Stimulated activated effector memory CD8-positive, alpha-beta T cell treated with anti-CD3 and anti-CD28 coated beads, Interleukin-12 subunit alpha, Interleukin-12 subunit beta, amount 100 ng/mL, for 72 hours (primary cell): ENCODE measurements around the gene CHD2.
A peak's percentile ranks its signal among the peaks of the same experiment; 100 is the strongest.

Experiments
- ATAC-seq: fragments of 150-1000 bp; cut with Tn5 transposase; 2 replicates; pipeline ENCODE4 v1.10.0; 2021
- DNase-seq, 2 donors: peaks; one replicate each; pipeline ENCODE4 v3.0.0; 2021 to 2022; ENCODE audit warnings: low spot score in 2 of 2
- H3K27ac Mint-ChIP-seq: one replicate; pipeline ENCODE4 v1.8.0; 2022; ENCODE audit warnings: mild to moderate bottlenecking, mixed read lengths
- H3K36me3 Mint-ChIP-seq: one replicate; pipeline ENCODE4 v1.8.0; 2022; ENCODE audit warnings: mild to moderate bottlenecking, mixed read lengths
- H3K4me1 Mint-ChIP-seq: one replicate; pipeline ENCODE4 v1.8.0; 2022; ENCODE audit warnings: mixed read lengths
- H3K4me3 Mint-ChIP-seq: one replicate; pipeline ENCODE4 v1.8.0; 2022; ENCODE audit warnings: mild to moderate bottlenecking, mixed read lengths
- H3K9me3 Mint-ChIP-seq: one replicate; pipeline ENCODE4 v1.8.0; 2022; ENCODE audit warnings: mixed read lengths

Gene CHD2

DNA sequence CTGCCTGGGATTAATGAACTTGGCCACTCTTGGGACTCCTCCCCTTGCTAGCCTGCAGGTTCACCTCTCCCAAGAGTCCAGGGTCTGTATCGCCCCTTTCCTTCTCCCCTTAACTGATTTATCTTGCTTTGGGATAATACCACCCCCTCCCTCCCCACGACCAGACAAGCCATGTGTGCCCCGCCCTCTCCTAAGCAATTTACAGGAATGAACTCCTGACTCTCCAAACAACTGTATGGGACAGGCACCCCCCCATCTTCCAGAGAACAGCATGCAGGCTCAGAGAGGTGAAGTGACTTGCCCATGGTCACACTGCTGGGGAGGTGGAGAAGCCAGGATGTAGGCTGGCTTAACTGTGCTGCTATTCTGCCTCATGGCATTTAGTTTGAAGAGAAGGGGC is 142.1 kb downstream of the CHD2 start:
- Mint-ChIP-seq H3K4me1 (peaks cover 12% of the 10 kb centered on the region), H3K27ac (no peak overlapping the region), H3K9me3 (peaks cover 4% of the 10 kb centered on the region), H3K36me3 (no peaks in the 10 kb centered on the region), H3K4me3 (no peak overlapping the region)
- no peak for ATAC-seq
- no peak for DNase-seq

- peaks cover 4% of the 10 kb centered on the region for H3K9me3 Mint-ChIP-seq
- DNase-seq = no peak
- H3K27ac Mint-ChIP-seq = no peak overlapping the region
- no peak for ATAC-seq
- H3K36me3 Mint-ChIP-seq = no peaks in the 10 kb centered on the region
- peaks cover 18% of the 10 kb centered on the region for H3K4me1 Mint-ChIP-seq
- H3K4me3 Mint-ChIP-seq = no peak overlapping the region
Measured at GRCh38 chr15:93042691-93043378, 142.7 kb downstream of the CHD2 start.

- ATAC-seq = no peak
- H3K27ac Mint-ChIP-seq = no peak overlapping the region
- DNase-seq = no peak
- no peaks in the 10 kb centered on the region for H3K36me3 Mint-ChIP-seq
- H3K9me3 Mint-ChIP-seq = peaks cover 4% of the 10 kb centered on the region
- no peak overlapping the region for H3K4me3 Mint-ChIP-seq
- H3K4me1 Mint-ChIP-seq = peaks cover 25% of the 10 kb centered on the region
Measured at GRCh38 chr15:93043621-93044300, 143.6 kb downstream of the CHD2 start.

- Mint-ChIP-seq H3K4me1 (peaks cover 33% of the 10 kb centered on the region), H3K27ac (no peak overlapping the region), H3K36me3 (no peaks in the 10 kb centered on the region), H3K4me3 (no peak overlapping the region), H3K9me3 (peaks cover 4% of the 10 kb centered on the region)
- no peak for ATAC-seq
- no peak for DNase-seq
Measured at GRCh38 chr15:93044301-93045190, 144.4 kb downstream of the CHD2 start.

DNA sequence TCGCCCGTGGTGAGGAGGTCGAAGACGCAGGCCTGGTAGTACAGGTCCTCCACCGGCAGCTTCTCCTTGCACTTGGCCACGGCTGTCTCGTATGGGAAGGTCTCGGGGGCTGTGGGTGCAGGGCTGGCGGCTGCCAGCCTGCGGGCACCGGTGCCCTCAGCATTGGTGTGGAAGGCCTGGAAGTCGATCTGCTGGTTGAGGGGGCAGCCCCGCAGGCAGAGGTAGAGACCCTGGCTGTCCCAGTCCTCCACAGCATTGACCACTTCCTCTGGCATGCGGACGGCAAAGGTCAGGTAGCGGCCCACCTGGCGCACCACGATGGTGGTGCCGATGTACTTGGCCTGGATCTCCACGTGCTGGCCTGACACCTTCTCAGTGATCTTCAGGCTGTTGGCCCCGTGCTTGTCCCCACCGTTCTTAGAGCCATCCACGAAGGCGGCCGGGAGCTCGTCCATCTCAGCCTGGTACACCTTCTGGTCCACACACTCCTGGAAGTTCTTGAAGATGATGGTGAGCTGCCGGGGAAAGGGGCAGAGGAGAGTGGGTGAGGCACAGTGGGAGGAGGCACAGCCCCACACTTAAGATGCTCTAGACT is 145.2 kb downstream of the CHD2 start:
- peaks cover 41% of the 10 kb centered on the region for H3K4me1 Mint-ChIP-seq

DNA sequence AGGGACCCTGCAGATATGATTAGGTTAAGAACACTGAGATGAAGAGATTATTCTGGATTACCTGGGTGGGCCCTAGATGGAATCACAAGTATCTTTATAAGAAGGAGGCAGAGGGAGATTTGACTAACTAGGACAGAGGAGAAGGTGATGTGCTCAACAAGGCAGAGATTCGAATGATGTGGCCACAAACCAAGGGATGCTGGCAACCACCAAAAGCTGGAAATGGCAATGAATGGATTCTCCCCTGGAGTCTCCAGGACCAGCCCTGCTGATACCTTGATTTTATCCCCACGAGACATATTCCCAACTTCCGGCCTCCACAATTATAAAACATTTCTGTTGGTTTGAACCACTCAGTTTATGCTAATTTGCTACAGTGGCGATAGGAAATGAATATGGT is 146.0 kb downstream of the CHD2 start:
- H3K9me3 Mint-ChIP-seq = peaks cover 4% of the 10 kb centered on the region
- peaks cover 46% of the 10 kb centered on the region for H3K4me1 Mint-ChIP-seq
- H3K4me3 Mint-ChIP-seq = no peak overlapping the region
- ATAC-seq (no peak), DNase-seq (no peak)
- peak overlapping the region; percentile 7 for H3K27ac Mint-ChIP-seq
- no peaks in the 10 kb centered on the region for H3K36me3 Mint-ChIP-seq

More for the DNA sequence above, 145.2 kb downstream of the CHD2 start:
- H3K36me3 Mint-ChIP-seq = no peaks in the 10 kb centered on the region
- no peak for ATAC-seq
- peaks cover 4% of the 10 kb centered on the region for H3K9me3 Mint-ChIP-seq
- H3K27ac Mint-ChIP-seq = peak overlapping the region; percentile 7
- H3K4me3 Mint-ChIP-seq = no peak overlapping the region
- no peak for DNase-seq

DNA sequence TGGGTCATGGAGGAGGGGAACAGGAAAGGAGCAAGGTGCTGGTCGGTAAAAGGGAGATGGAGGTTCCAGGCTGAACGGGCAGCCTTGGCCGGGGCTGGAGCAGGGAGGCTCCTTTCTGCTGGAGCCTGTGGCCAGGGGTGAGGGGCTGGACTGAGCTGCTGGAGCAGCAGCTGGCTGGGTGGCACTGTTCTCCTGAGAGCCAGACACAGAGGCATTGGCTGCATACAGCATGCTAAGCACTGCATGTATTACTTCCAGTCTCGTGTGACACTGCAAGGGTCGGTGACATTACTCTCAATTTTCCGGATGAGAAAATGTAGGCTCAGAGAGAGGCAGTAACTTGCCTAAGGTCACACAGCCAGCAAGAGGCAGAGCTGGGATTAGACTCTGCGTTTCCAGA is 146.6 kb downstream of the CHD2 start:
- ATAC-seq (no peak), DNase-seq (no peak)
- Mint-ChIP-seq H3K4me3 (no peak overlapping the region), H3K4me1 (peaks cover 46% of the 10 kb centered on the region), H3K27ac (peak overlapping the region; percentile 3), H3K9me3 (peaks cover 4% of the 10 kb centered on the region), H3K36me3 (no peaks in the 10 kb centered on the region)

GRCh38 chr15:93047621-93048425 is 147.7 kb downstream of the CHD2 start:
- H3K27ac Mint-ChIP-seq = peak overlapping the region; percentile 90
- no peak for DNase-seq
- no peaks in the 10 kb centered on the region for H3K36me3 Mint-ChIP-seq
- ATAC-seq = peak; percentile 61
- peaks cover 4% of the 10 kb centered on the region for H3K9me3 Mint-ChIP-seq
- H3K4me3 Mint-ChIP-seq = no peak overlapping the region
- H3K4me1 Mint-ChIP-seq = peaks cover 46% of the 10 kb centered on the region

DNA sequence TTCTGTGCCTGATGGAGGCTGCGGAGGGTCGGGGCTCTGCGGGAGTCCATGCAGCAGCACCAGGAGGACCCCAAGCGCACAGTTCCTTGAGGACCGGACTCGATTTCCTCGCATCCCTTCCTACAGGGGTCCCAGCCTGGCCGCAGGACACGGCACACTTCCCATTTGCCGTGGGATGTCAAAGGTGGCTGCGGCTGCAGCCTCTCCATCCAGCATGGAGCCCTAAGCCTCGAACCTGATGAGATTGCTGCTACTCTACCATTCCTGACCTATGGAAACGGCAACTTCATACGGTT is 148.2 kb downstream of the CHD2 start:
- Mint-ChIP-seq H3K9me3 (peaks cover 4% of the 10 kb centered on the region), H3K36me3 (no peaks in the 10 kb centered on the region), H3K27ac (peak overlapping the region; percentile 90), H3K4me3 (no peak overlapping the region), H3K4me1 (peaks cover 46% of the 10 kb centered on the region)
- ATAC-seq = no peak
- no peak for DNase-seq

DNA sequence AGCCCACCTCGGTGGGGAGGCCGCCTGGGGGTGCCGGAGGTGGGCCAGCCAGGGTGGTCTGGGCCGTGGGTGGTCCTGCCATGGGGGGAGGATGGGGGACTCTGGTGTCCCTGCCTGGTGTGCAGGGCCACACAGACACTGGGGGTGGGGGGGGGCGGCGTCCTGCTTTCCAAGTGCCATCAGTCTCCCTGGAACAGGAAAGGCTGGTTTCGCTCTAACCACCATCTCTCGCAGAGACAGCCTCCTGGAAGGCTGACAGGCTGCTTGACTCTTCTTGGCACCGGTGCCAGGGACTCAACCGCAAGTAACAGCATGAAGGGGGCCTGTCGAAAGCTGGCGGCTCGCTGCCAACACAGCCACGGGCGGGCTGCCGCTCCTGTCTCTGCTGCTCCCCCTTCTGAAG is 148.6 kb downstream of the CHD2 start:
- Mint-ChIP-seq H3K27ac (peak overlapping the region; percentile 66), H3K4me3 (no peak overlapping the region), H3K36me3 (no peaks in the 10 kb centered on the region), H3K9me3 (peaks cover 4% of the 10 kb centered on the region), H3K4me1 (peaks cover 46% of the 10 kb centered on the region)
- ATAC-seq = no peak
- no peak for DNase-seq

DNA sequence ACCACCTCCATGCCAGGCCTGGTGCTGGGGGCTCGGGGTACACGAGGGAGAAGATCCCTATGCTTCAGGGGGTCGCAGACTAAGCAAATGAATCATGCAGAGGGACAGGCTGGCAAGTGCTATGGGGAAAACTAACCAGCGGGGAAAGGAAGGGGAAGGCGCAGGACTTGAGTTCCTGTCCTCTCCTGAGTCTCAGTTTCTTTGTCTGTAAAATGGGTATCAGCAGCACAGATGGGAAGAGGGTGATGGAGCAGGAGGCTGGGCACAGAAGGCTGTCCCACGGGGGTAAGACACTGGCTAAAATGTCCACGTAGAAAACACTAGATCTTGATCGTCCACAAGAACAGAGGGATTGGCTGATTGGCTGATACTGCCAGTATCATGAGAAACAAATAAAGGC is 149.1 kb downstream of the CHD2 start:
- Mint-ChIP-seq H3K27ac (peak overlapping the region; percentile 66), H3K9me3 (peaks cover 4% of the 10 kb centered on the region), H3K4me3 (no peak overlapping the region), H3K36me3 (no peaks in the 10 kb centered on the region), H3K4me1 (peaks cover 46% of the 10 kb centered on the region)
- ATAC-seq (no peak), DNase-seq (no peak)

DNA sequence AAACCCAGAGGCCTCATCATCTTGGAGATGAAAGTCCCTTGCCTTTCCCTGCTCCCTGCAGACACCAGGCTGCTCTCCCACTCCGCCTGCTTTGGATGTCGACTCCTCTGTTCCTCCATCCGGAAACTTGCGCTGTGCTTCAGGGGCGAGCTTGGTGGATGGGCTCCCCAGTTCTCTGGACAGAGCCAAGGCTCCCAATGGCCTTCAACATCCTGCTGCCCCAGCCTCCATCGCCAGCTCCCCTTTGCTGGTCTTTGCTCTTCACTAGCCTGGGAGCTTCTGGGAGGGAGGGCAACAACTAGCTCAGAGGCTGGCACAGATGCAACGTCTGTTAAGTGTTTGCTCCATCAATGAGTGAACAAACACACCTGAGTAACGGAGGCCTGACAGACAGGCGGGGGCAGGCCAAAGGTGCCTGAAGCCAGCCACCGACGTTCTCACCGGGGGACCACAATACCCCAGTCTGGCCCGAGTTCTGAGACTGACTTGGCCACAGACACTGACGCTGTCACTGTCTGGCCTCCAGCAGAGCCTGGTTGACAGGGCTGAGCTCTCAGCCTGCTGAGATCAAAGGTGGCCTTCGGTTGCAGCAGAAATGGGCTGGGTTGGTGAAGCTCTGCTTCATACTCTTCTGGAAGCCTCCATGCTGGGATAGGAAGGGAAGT is 149.9 kb downstream of the CHD2 start:
- peaks cover 46% of the 10 kb centered on the region for H3K4me1 Mint-ChIP-seq
- ATAC-seq (peak; percentile 39), DNase-seq (no peak)
- peak overlapping the region; percentile 45 for H3K27ac Mint-ChIP-seq
- H3K9me3 Mint-ChIP-seq = peaks cover 4% of the 10 kb centered on the region
- H3K36me3 Mint-ChIP-seq = no peaks in the 10 kb centered on the region
- H3K4me3 Mint-ChIP-seq = no peak overlapping the region

GRCh38 chr15:93050648-93051047 is 150.5 kb downstream of the CHD2 start:
- no peak for ATAC-seq
- H3K4me1 Mint-ChIP-seq = peaks cover 46% of the 10 kb centered on the region
- peak overlapping the region; percentile 45 for H3K27ac Mint-ChIP-seq
- no peak overlapping the region for H3K4me3 Mint-ChIP-seq
- H3K9me3 Mint-ChIP-seq = peaks cover 4% of the 10 kb centered on the region
- H3K36me3 Mint-ChIP-seq = no peaks in the 10 kb centered on the region
- DNase-seq = no peak
